Type B pancreatic cell (in vitro differentiated cells): ENCODE results near the gene SYTL1. TPM values are rescaled to one million over a fixed set of nuclear protein-coding genes. Genes with fewer than 3 reads are reported as not detected.

Source experiments
- DNase-seq: peaks from one replicate; pipeline ENCODE4 v3.0.0; 2021; ENCODE audit warnings: mixed read lengths; ENCODE audit not compliant: unreplicated experiment; ENCODE audit errors: extremely low spot score
- H3K27ac Mint-ChIP-seq: 2 replicates; pipeline ENCODE4 v1.8.0; 2021; ENCODE audit warnings: mild to moderate bottlenecking, mixed read lengths
- H3K27me3 Mint-ChIP-seq: 2 replicates; pipeline ENCODE4 v1.8.0; 2021; ENCODE audit warnings: mixed read lengths
- H3K36me3 Mint-ChIP-seq: 2 replicates; pipeline ENCODE4 v1.8.0; 2021; ENCODE audit warnings: mixed read lengths
- H3K4me1 Mint-ChIP-seq: one replicate; pipeline ENCODE4 v1.8.0; 2021; ENCODE audit warnings: mixed read lengths; ENCODE audit not compliant: unreplicated experiment
- H3K4me3 Mint-ChIP-seq: 2 replicates; pipeline ENCODE4 v1.8.0; 2021; ENCODE audit warnings: mild to moderate bottlenecking, mixed read lengths
- H3K9me3 Mint-ChIP-seq: 2 replicates; pipeline ENCODE4 v1.8.0; 2021; ENCODE audit warnings: mixed read lengths
- CTCF ChIP-seq: fragments of 200-600 bp; sonication (generic); conservative IDR thresholded peaks from 2 replicates; pipeline ENCODE4 v1.5.0; 2021; ENCODE audit warnings: antibody characterized with exemption, mild to moderate bottlenecking
- total RNA-seq: library from RNA; stranded (reverse); gene quantifications from 2 replicates; pipeline ENCODE4 v1.2.1, GENCODE V29; 2021; ENCODE audit warnings: low replicate concordance

Gene SYTL1
- total RNA-seq, 1 donor from 2014 or later, result 37.2 TPM

- Mint-ChIP-seq H3K27me3 (no peaks in the 10 kb centered on the region), H3K4me1 (peaks cover 27% of the 10 kb centered on the region), H3K4me3 (no peak overlapping the region), H3K27ac (no peak overlapping the region), H3K36me3 (peaks cover 10% of the 10 kb centered on the region), H3K9me3 (no peaks in the 10 kb centered on the region)
- no peak for DNase-seq
- no peak for TF ChIP-seq CTCF
Observed at GRCh38 chr1:27302612-27303011, 39.2 kb upstream of the SYTL1 start.

GRCh38 chr1:27303509-27303908 is 38.3 kb upstream of the SYTL1 start:
- DNase-seq, result no peak
- Mint-ChIP-seq H3K27ac (no peak overlapping the region), H3K36me3 (peaks cover 10% of the 10 kb centered on the region), H3K4me1 (peaks cover 32% of the 10 kb centered on the region), H3K4me3 (no peak overlapping the region), H3K9me3 (no peaks in the 10 kb centered on the region), H3K27me3 (no peaks in the 10 kb centered on the region)
- TF ChIP-seq CTCF, result no peak

- H3K9me3 Mint-ChIP-seq, result no peaks in the 10 kb centered on the region
- H3K4me1 Mint-ChIP-seq, result peaks cover 16% of the 10 kb centered on the region
- H3K27me3 Mint-ChIP-seq, result no peaks in the 10 kb centered on the region
- peaks cover 7% of the 10 kb centered on the region for H3K36me3 Mint-ChIP-seq
- DNase-seq, result no peak
- no peak overlapping the region for H3K27ac Mint-ChIP-seq
- H3K4me3 Mint-ChIP-seq, result no peak overlapping the region
- no peak for TF ChIP-seq CTCF
Observed at GRCh38 chr1:27306071-27306470, 35.8 kb upstream of the SYTL1 start.

GRCh38 chr1:27306892-27307761 is 34.7 kb upstream of the SYTL1 start:
- H3K27me3 Mint-ChIP-seq, result no peaks in the 10 kb centered on the region
- no peak overlapping the region for H3K4me3 Mint-ChIP-seq
- DNase-seq, result no peak
- H3K36me3 Mint-ChIP-seq, result peaks cover 7% of the 10 kb centered on the region
- no peak overlapping the region for H3K27ac Mint-ChIP-seq
- peaks cover 11% of the 10 kb centered on the region for H3K4me1 Mint-ChIP-seq
- peak; percentile 48 for TF ChIP-seq CTCF
- H3K9me3 Mint-ChIP-seq, result no peaks in the 10 kb centered on the region

- Mint-ChIP-seq H3K36me3 (peaks cover 7% of the 10 kb centered on the region), H3K4me1 (peaks cover 11% of the 10 kb centered on the region), H3K9me3 (no peaks in the 10 kb centered on the region), H3K27me3 (no peaks in the 10 kb centered on the region), H3K4me3 (no peak overlapping the region), H3K27ac (no peak overlapping the region)
- DNase-seq, result no peak
- TF ChIP-seq CTCF, result no peak
Observed at GRCh38 chr1:27307874-27308598, 33.8 kb upstream of the SYTL1 start.
